Inferior parietal cortex (tissue), 1 donor: ENCODE data around the gene OPN4.
"Not testable (repeated sequence)": the region's sequence is repeated elsewhere in the genome, so short reads cannot be mapped to it uniquely, and the experiment has no call there.

ENCODE experiments used
- DNase-seq: peaks from one replicate; pipeline ENCODE4 v3.0.0-alpha.2; 2016; ENCODE audit errors: extremely low spot score

The OPN4 gene

GRCh38 chr10:86654411-86655172, at the start of gene OPN4:
TSS of gene OPN4 (plus strand) at chr10:86654547. CDS start at chr10:86654784, 237 bp downstream.
- no peak for DNase-seq

GRCh38 chr10:86607674-86608073, 46.7 kb upstream of the OPN4 start:
- no peak for DNase-seq

GRCh38 chr10:86609920-86610319, 44.4 kb upstream of the OPN4 start:
- no peak for DNase-seq

GRCh38 chr10:86611386-86611785, 43.0 kb upstream of the OPN4 start:
- DNase-seq = no peak

- DNase-seq = no peak
These were observed 41.3 kb upstream of the OPN4 start for GRCh38 chr10:86613096-86613495.

- no peak for DNase-seq
These were observed 40.4 kb upstream of the OPN4 start for GRCh38 chr10:86613905-86614304.

GRCh38 chr10:86614853-86615252, 39.5 kb upstream of the OPN4 start:
- no peak for DNase-seq

- DNase-seq = not testable (repeated sequence)
These were observed 37.1 kb upstream of the OPN4 start for GRCh38 chr10:86617278-86617677.

- DNase-seq = no peak
These were observed 26.0 kb upstream of the OPN4 start for GRCh38 chr10:86628311-86628710.

GRCh38 chr10:86630079-86630478, 24.3 kb upstream of the OPN4 start:
- DNase-seq = no peak

- DNase-seq = no peak
These were observed 22.1 kb upstream of the OPN4 start for GRCh38 chr10:86632009-86632800.

- no peak for DNase-seq
These were observed 21.4 kb upstream of the OPN4 start for GRCh38 chr10:86632951-86633350.

- DNase-seq = no peak
These were observed 18.9 kb upstream of the OPN4 start for GRCh38 chr10:86635402-86635801.

GRCh38 chr10:86636311-86636710, 18.0 kb upstream of the OPN4 start:
- no peak for DNase-seq

- no peak for DNase-seq
These were observed 12.3 kb upstream of the OPN4 start for GRCh38 chr10:86642021-86642420.

- DNase-seq = no peak
These were observed 11.8 kb upstream of the OPN4 start for GRCh38 chr10:86642499-86642898.

- no peak for DNase-seq
These were observed 10.1 kb upstream of the OPN4 start for GRCh38 chr10:86644152-86644793.

GRCh38 chr10:86644794-86645445, 9.4 kb upstream of the OPN4 start:
- no peak for DNase-seq

- DNase-seq = not testable (repeated sequence)
These were observed 8.7 kb upstream of the OPN4 start for GRCh38 chr10:86645621-86646165.

GRCh38 chr10:86646532-86646931, 7.8 kb upstream of the OPN4 start:
- DNase-seq = no peak

- no peak for DNase-seq
These were observed 7.4 kb upstream of the OPN4 start for GRCh38 chr10:86646933-86647332.
